IPS-18a (cell line): ENCODE data around the gene KL.

Source experiments
- H3K27ac ChIP-seq: one replicate; pipeline ENCODE4 v1.5.1; 2013; ENCODE audit warnings: low read length
- H3K27me3 ChIP-seq: one replicate; pipeline ENCODE4 v1.6.1; 2013; ENCODE audit warnings: mild to moderate bottlenecking, low read length; ENCODE audit not compliant: control insufficient read depth, insufficient read depth
- H3K36me3 ChIP-seq: one replicate; pipeline ENCODE4 v1.6.1; 2013; ENCODE audit warnings: low read depth, low read length; ENCODE audit not compliant: control insufficient read depth
- H3K4me1 ChIP-seq: one replicate; pipeline ENCODE4 v1.6.1; 2013; ENCODE audit warnings: low read depth, low read length; ENCODE audit not compliant: control insufficient read depth
- H3K4me3 ChIP-seq: one replicate; pipeline ENCODE4 v1.5.1; 2013; ENCODE audit warnings: low read length
- H3K9ac ChIP-seq: one replicate; pipeline ENCODE4 v1.6.1; 2013; ENCODE audit warnings: mild to moderate bottlenecking, low read length, moderate library complexity
- H3K9me3 ChIP-seq: one replicate; pipeline ENCODE4 v1.6.1; 2013; ENCODE audit warnings: low read depth, low read length; ENCODE audit not compliant: control insufficient read depth

KL gene

GRCh38 chr13:33016414-33017322, at the start of gene KL:
Gene KL, plus strand, starts transcription at chr13:33016423. Its CDS starts 18 bp downstream, at chr13:33016441.
- Histone ChIP-seq H3K4me3 (peak within 1 kb of the TSS; percentile 51), H3K9ac (no peak within 1 kb of the TSS), H3K27me3 (peaks cover 67% of the 10 kb centered on the region)

DNA sequence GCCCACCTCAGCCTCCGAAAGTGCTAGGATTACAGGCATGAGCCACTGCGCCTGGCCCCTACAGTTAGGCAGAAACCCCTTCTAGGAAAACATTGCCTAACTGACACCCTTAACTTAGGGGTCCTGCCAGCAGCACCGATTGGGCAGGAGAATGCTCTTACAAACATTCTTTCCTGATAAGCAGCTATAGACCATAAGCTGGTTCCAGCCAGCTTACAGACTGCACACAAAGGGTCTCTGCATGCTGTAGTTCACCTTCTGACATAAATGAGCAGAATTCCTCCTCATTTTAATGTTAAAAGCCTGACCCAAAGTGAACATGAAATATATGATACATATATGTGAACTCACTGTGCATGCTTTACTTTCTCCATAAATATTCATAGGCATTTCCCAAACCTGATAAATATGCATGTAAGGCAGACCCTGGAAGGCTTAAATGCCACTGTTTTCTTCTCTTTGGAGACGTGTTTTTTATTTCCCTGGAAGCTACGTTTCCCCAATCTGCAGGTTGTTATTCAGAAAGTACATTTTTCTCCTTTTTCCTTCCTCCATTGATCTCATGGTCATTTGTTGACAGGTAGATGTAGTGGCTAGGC, 48.5 kb upstream of the KL start:
- Histone ChIP-seq H3K36me3 (no peaks in the 10 kb centered on the region), H3K27me3 (no peaks in the 10 kb centered on the region), H3K4me1 (no peaks in the 10 kb centered on the region), H3K9me3 (no peaks in the 10 kb centered on the region), H3K4me3 (no peak overlapping the region), H3K27ac (no peak overlapping the region), H3K9ac (no peak overlapping the region)

More at GRCh38 chr13:33016414-33017322, at the start of gene KL:
- Histone ChIP-seq H3K27ac (no peak within 1 kb of the TSS), H3K9me3 (no peaks in the 10 kb centered on the region), H3K36me3 (no peaks in the 10 kb centered on the region), H3K4me1 (no peaks in the 10 kb centered on the region)

- H3K4me3 ChIP-seq, result no peak overlapping the region
- H3K9ac ChIP-seq, result no peak overlapping the region
- H3K4me1 ChIP-seq, result no peaks in the 10 kb centered on the region
- no peaks in the 10 kb centered on the region for H3K9me3 ChIP-seq
- no peaks in the 10 kb centered on the region for H3K27me3 ChIP-seq
- H3K27ac ChIP-seq, result no peak overlapping the region
- H3K36me3 ChIP-seq, result no peaks in the 10 kb centered on the region
These were observed 47.9 kb upstream of the KL start for GRCh38 chr13:32968316-32968715.

DNA sequence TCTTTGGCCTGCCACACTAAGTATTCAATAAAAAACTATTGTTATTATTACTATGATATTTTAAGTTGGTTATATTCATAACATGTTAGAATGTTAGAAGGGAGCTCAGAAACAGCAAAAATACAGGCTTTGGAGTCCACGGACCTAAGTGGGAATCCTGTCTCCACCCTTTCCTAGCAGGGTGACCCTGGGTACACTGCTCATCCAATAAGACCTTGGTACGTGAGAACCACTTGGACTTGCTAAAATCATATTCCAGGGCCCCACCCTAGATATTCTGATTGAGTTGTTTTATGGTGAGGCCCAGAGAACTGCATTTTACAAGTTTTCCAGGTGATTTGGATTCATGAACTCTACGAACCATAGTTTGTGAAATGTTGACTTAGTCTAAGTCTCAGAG, 47.4 kb upstream of the KL start:
- Histone ChIP-seq H3K9me3 (no peaks in the 10 kb centered on the region), H3K9ac (no peak overlapping the region), H3K27me3 (no peaks in the 10 kb centered on the region), H3K27ac (no peak overlapping the region), H3K4me1 (no peaks in the 10 kb centered on the region), H3K4me3 (no peak overlapping the region), H3K36me3 (no peaks in the 10 kb centered on the region)

DNA sequence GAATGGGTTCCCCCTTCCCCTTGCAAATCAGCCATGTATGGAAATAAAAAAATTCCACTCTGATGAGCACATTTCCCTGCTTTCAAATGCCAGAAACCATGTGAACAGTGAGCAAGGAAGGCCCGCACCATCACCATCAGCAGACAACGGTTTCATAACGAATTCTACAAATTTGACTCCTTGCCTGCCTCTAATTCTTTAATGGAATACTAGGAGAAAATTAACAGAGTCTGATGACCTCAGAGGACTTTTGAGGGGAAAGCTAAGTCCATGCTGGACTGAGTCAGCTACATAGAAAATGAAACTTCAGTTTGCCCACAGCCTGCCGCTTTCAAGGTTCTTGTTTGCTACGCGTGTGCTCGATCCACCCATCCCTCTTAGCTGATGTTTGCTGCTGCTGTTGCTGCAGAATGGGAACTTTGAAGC, 46.7 kb upstream of the KL start:
- Histone ChIP-seq H3K9me3 (no peaks in the 10 kb centered on the region), H3K36me3 (no peaks in the 10 kb centered on the region), H3K4me3 (no peak overlapping the region), H3K27me3 (no peaks in the 10 kb centered on the region), H3K27ac (no peak overlapping the region), H3K9ac (no peak overlapping the region), H3K4me1 (no peaks in the 10 kb centered on the region)

GRCh38 chr13:32976056-32976805, 40.0 kb upstream of the KL start:
- no peaks in the 10 kb centered on the region for H3K36me3 ChIP-seq
- no peak overlapping the region for H3K9ac ChIP-seq
- H3K27ac ChIP-seq, result no peak overlapping the region
- no peaks in the 10 kb centered on the region for H3K27me3 ChIP-seq
- H3K9me3 ChIP-seq, result no peaks in the 10 kb centered on the region
- H3K4me1 ChIP-seq, result peaks cover 5% of the 10 kb centered on the region
- no peak overlapping the region for H3K4me3 ChIP-seq

GRCh38 chr13:32976912-32977311, 39.3 kb upstream of the KL start:
- H3K36me3 ChIP-seq, result no peaks in the 10 kb centered on the region
- H3K27ac ChIP-seq, result no peak overlapping the region
- H3K9me3 ChIP-seq, result no peaks in the 10 kb centered on the region
- H3K27me3 ChIP-seq, result no peaks in the 10 kb centered on the region
- H3K4me1 ChIP-seq, result peaks cover 5% of the 10 kb centered on the region
- no peak overlapping the region for H3K4me3 ChIP-seq
- no peak overlapping the region for H3K9ac ChIP-seq

DNA sequence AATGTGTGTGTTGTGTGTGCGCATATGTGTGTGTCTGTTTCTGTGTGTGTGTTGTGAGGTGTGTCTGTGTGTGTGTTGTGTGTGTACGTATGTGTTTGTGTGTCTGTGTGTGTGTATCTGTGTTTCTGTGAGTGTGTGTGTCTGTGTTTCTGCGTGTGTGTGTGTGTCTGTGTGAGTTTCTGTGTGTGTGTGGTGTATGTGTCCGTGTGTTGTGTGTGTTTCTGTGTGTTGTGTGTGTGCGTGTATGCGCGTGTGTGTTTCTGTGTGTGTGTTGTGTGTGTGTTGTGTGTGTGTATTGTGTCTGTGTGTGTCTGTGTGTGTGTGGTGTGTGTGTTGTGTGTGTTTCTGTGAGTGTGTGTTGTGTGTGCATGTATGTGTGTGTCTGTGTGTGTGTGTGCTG, 38.9 kb upstream of the KL start:
- Histone ChIP-seq H3K9me3 (no peaks in the 10 kb centered on the region), H3K9ac (no peak overlapping the region), H3K27me3 (no peaks in the 10 kb centered on the region), H3K36me3 (no peaks in the 10 kb centered on the region), H3K4me3 (no peak overlapping the region), H3K27ac (no peak overlapping the region), H3K4me1 (peaks cover 5% of the 10 kb centered on the region)

- Histone ChIP-seq H3K36me3 (no peaks in the 10 kb centered on the region), H3K9me3 (no peaks in the 10 kb centered on the region), H3K27me3 (no peaks in the 10 kb centered on the region), H3K27ac (no peak overlapping the region), H3K4me1 (peaks cover 5% of the 10 kb centered on the region), H3K9ac (no peak overlapping the region), H3K4me3 (no peak overlapping the region)
These were observed 37.9 kb upstream of the KL start for GRCh38 chr13:32978278-32978677.

DNA sequence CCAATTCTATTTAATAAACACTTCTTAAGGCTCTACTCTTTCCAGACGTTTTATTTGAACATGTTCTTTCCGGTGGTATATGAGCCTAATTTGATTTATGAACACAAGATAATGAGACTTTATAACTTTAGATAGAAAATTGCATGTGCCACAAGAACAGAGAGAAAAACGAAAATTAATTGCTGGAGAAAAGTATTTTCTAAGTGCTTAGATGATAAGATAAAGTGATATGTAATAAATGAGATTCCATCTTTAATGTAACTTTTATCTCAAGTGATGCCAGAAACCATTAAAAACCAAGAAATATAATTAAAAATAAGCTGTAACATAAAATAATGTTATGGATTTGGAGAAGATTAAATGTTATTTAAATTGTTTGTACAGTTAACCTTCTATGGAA, 33.2 kb upstream of the KL start:
- H3K9me3 ChIP-seq, result no peaks in the 10 kb centered on the region
- H3K36me3 ChIP-seq, result no peaks in the 10 kb centered on the region
- H3K4me1 ChIP-seq, result no peaks in the 10 kb centered on the region
- H3K9ac ChIP-seq, result no peak overlapping the region
- no peak overlapping the region for H3K4me3 ChIP-seq
- no peak overlapping the region for H3K27ac ChIP-seq
- no peaks in the 10 kb centered on the region for H3K27me3 ChIP-seq

DNA sequence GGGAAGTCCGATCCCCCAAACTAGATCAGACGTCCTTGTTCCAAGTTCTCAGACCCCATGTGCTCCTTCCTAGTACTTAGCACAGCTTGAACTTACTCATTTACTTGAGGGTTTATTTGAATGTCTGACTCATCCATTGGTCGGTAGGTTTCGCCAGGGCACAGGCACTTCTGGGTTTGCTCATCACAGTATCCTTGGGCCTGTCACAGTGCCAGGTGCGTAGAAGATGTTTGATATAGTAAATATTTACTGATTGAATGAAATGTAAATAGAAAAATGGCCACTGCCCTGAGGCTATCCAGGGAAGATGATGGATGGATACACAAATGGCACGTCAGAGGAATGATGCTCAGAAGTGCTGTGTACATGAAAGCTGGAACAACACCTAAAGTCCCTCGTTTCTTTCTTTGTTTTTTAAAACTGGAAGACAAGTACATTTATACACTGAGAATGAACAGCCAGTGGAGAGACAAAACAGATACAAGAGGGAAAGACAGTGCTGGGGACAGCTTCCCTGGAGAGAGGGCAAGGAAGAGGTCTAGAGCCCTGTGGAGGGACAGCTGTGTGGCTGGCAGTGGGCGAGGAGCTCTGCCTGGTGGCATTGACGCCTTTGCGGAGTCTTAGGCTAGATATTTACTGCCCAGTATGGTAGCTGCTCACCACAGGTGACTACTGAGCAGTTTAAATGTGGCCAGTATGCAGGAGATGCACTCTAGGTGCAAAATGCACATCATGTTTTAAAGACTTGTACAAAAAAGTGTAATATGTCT, 31.2 kb upstream of the KL start:
- Histone ChIP-seq H3K27ac (no peak overlapping the region), H3K27me3 (no peaks in the 10 kb centered on the region), H3K4me1 (no peaks in the 10 kb centered on the region), H3K4me3 (no peak overlapping the region), H3K9me3 (no peaks in the 10 kb centered on the region), H3K36me3 (no peaks in the 10 kb centered on the region), H3K9ac (no peak overlapping the region)
